Amniotic stem cell (primary cell): ENCODE measurements around the gene IRAK2.
"Not testable (repeated sequence)": the region's sequence is repeated elsewhere in the genome, so short reads cannot be mapped to it uniquely, and the experiment has no call there.

Experiments used
- DNase-seq: peaks from one replicate; lab custom pipeline; 2025; lab: John Stamatoyannopoulos, UW

The IRAK2 gene

GRCh38 chr3:10160346-10160745 is 4.4 kb upstream of the IRAK2 start:
- no peak for DNase-seq

- DNase-seq, result no peak
These were observed 3.8 kb upstream of the IRAK2 start for GRCh38 chr3:10160925-10161324.

GRCh38 chr3:10162185-10162584 is 2.5 kb upstream of the IRAK2 start:
- no peak for DNase-seq

- not testable (repeated sequence) for DNase-seq
These were observed 546 bp upstream of the IRAK2 start for GRCh38 chr3:10164201-10164545.

GRCh38 chr3:10166213-10166604 is 1.5 kb downstream of the IRAK2 start:
- DNase-seq, result no peak

GRCh38 chr3:10169000-10169496 is 4.3 kb downstream of the IRAK2 start:
- no peak for DNase-seq

- no peak for DNase-seq
These were observed 6.3 kb downstream of the IRAK2 start for GRCh38 chr3:10170915-10171478.

GRCh38 chr3:10173095-10173925 is 8.6 kb downstream of the IRAK2 start:
- no peak for DNase-seq

GRCh38 chr3:10173926-10174435 is 9.3 kb downstream of the IRAK2 start:
- peak; percentile 76 for DNase-seq

GRCh38 chr3:10175334-10175733 is 10.6 kb downstream of the IRAK2 start:
- not testable (repeated sequence) for DNase-seq

- not testable (repeated sequence) for DNase-seq
These were observed 11.4 kb downstream of the IRAK2 start for GRCh38 chr3:10176150-10176549.

GRCh38 chr3:10177737-10178136 is 13.0 kb downstream of the IRAK2 start:
- no peak for DNase-seq

GRCh38 chr3:10178892-10179291 is 14.2 kb downstream of the IRAK2 start:
- DNase-seq, result no peak

- DNase-seq, result no peak
These were observed 15.6 kb downstream of the IRAK2 start for GRCh38 chr3:10180289-10180688.

- DNase-seq, result no peak
These were observed 16.1 kb downstream of the IRAK2 start for GRCh38 chr3:10180738-10181295.

GRCh38 chr3:10182950-10183349 is 18.2 kb downstream of the IRAK2 start:
- DNase-seq, result no peak

GRCh38 chr3:10184250-10184649 is 19.5 kb downstream of the IRAK2 start:
- no peak for DNase-seq

- DNase-seq, result no peak
These were observed 21.4 kb downstream of the IRAK2 start for GRCh38 chr3:10185804-10186762.

GRCh38 chr3:10187290-10187876 is 22.7 kb downstream of the IRAK2 start:
- no peak for DNase-seq

- DNase-seq, result no peak
These were observed 23.2 kb downstream of the IRAK2 start for GRCh38 chr3:10187944-10188343.

- DNase-seq, result no peak
These were observed 24.3 kb downstream of the IRAK2 start for GRCh38 chr3:10188804-10189556.
